Fibroblast of the aortic adventitia (primary cell): ENCODE results near the gene MSMO1. TPM values are rescaled to one million over a fixed set of nuclear protein-coding genes. Genes with fewer than 3 reads are reported as not detected.
"Not testable (repeated sequence)": the region's sequence is repeated elsewhere in the genome, so short reads cannot be mapped to it uniquely, and the experiment has no call there.

Experiments
- DNase-seq: peaks from one replicate; pipeline ENCODE4 v3.0.0-alpha.2; 2010; ENCODE audit warnings: low read depth
- H3K4me3 ChIP-seq: 2 replicates; pipeline ENCODE4 v1.5.1; 2011; ENCODE audit warnings: low read depth, mild to moderate bottlenecking, control low read depth, low read length, moderate library complexity
- total RNA-seq: library from RNA; depleted of rRNA; stranded (reverse); fragments of >200 nt; gene quantifications from 2 replicates; pipeline ENCODE4 v1.2.3, GENCODE V29; 2012; ENCODE audit warnings: low replicate concordance
- TF ChIP-seq, protein P1 (sequence below): IDR thresholded peaks from 2 replicates; pipeline ENCODE4 v1.5.1; 2011; ENCODE audit warnings: mild to moderate bottlenecking, low read length, control low read depth, inconsistent platforms; ENCODE audit not compliant: insufficient read depth

MSMO1 gene
- 101 and 141 TPM in 2 replicates for total RNA-seq

GRCh38 chr4:165327211-165328100, at the start of gene MSMO1:
TSS of gene MSMO1 (plus strand) at chr4:165327669. CDS start at chr4:165333371, 5,702 bp downstream.
- TF ChIP-seq, protein P1, sequence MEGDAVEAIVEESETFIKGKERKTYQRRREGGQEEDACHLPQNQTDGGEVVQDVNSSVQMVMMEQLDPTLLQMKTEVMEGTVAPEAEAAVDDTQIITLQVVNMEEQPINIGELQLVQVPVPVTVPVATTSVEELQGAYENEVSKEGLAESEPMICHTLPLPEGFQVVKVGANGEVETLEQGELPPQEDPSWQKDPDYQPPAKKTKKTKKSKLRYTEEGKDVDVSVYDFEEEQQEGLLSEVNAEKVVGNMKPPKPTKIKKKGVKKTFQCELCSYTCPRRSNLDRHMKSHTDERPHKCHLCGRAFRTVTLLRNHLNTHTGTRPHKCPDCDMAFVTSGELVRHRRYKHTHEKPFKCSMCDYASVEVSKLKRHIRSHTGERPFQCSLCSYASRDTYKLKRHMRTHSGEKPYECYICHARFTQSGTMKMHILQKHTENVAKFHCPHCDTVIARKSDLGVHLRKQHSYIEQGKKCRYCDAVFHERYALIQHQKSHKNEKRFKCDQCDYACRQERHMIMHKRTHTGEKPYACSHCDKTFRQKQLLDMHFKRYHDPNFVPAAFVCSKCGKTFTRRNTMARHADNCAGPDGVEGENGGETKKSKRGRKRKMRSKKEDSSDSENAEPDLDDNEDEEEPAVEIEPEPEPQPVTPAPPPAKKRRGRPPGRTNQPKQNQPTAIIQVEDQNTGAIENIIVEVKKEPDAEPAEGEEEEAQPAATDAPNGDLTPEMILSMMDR: no peak
- peak within 1 kb of the TSS; percentile 98 for H3K4me3 ChIP-seq
- DNase-seq: peak; percentile 99

GRCh38 chr4:165279531-165279930, 47.9 kb upstream of the MSMO1 start:
- DNase-seq, H3K4me3 ChIP-seq: not testable (repeated sequence)

- not testable (repeated sequence) for H3K4me3 ChIP-seq, DNase-seq
Measured at GRCh38 chr4:165284697-165285096, 42.8 kb upstream of the MSMO1 start.

GRCh38 chr4:165286619-165287340, 40.7 kb upstream of the MSMO1 start:
- not testable (repeated sequence) for DNase-seq

DNA sequence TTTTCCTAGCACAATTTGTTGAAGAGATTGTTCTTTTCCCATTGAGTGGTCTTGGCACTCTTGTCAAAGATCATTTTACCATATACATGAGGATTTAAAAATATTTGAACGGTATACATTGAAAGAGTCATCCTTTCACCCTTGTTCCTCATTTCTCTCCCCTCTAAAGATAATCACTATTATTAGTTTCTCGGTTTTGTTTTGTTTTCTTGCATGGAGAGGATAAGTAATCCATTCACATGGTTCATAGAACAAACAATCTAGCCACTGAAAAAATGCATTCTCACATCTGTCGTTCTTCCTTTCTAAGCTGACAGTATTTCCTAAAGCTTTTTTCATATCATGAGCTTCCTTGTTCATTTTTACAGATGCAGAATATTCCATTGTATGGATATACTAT, 39.2 kb upstream of the MSMO1 start:
- no peak for DNase-seq
- no peak overlapping the region for H3K4me3 ChIP-seq
- TF ChIP-seq, protein P1: no peak

More at GRCh38 chr4:165286619-165287340, 40.7 kb upstream of the MSMO1 start:
- H3K4me3 ChIP-seq: not testable (repeated sequence)

DNA sequence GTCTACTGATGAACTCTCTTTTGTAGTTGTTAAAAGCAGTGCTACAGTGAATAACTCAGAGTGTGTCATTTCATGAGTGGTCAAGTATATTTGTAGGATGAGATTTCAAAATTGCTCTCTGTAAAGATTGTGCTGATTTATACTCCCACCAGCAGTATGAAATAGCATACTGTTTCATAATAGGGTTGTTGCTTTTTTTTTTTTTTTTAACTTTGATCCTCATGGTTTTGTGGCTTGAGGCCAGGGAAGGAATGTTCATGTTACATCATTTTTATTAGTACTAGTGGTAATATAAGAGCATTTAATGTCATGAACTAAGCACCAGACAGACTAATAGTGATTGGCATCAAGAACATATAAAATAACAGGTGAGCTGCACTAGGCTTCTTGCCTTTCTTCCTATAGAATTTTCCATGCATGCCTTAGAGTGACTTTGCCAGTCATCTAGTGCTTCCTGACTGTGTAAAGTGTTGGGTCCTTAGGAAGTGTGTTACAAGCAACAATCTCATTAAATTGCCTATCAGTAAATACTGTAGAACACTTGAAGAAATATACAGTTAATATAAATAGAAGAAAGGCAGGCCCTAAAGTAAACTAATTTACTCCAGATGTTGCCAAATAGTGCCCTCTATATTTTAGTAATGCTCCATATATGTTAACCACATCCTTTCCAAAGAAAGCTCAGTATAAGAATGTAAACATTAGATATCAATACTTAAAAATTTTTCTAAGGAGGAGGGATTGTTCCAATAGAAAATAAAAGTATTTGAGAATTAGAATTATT, 38.6 kb upstream of the MSMO1 start:
- DNase-seq: peak; percentile 81
- H3K4me3 ChIP-seq: no peak overlapping the region
- TF ChIP-seq, protein P1: no peak

DNA sequence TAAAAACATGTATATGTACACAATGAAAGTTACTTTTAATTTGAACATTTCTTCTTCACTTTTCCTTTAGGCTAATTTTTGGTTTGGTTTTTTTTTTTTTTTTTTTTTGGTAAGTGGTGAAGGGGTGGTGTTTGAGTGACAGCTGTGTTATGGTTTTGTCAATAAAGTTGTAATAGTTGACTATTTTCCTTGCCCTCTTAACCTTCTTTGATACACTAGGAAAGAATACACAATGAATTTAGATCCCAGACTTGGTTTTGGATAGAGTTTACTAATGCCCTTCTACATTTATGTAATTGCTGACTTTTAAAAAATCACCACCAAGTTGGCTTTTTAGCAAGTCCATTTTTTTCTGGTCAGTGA, 38.1 kb upstream of the MSMO1 start:
- TF ChIP-seq, protein P1: no peak
- DNase-seq: no peak
- no peak overlapping the region for H3K4me3 ChIP-seq

DNA sequence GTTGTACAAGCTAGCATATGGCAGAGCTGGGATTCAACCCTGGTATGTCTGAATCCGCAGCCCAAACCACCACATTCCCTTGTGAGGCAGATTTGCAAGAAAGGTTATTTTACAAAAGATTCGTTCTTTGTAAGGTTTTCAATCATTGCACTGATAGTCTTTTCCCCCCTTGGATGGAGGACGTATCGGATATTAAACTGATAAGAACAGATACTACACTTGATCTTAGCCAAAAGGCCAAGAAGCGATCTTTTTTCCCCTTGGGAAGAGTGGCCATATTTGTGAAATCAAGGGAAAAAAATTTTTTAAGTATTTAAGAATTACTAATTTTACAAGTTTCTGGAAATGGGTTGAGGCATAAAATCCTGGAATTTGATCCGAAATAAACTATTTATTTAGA, 34.4 kb upstream of the MSMO1 start:
- no peak for DNase-seq
- TF ChIP-seq, protein P1: no peak
- H3K4me3 ChIP-seq: no peak overlapping the region
